Measurements from ENCODE around the gene C16orf46.

C16orf46 gene

DNA sequence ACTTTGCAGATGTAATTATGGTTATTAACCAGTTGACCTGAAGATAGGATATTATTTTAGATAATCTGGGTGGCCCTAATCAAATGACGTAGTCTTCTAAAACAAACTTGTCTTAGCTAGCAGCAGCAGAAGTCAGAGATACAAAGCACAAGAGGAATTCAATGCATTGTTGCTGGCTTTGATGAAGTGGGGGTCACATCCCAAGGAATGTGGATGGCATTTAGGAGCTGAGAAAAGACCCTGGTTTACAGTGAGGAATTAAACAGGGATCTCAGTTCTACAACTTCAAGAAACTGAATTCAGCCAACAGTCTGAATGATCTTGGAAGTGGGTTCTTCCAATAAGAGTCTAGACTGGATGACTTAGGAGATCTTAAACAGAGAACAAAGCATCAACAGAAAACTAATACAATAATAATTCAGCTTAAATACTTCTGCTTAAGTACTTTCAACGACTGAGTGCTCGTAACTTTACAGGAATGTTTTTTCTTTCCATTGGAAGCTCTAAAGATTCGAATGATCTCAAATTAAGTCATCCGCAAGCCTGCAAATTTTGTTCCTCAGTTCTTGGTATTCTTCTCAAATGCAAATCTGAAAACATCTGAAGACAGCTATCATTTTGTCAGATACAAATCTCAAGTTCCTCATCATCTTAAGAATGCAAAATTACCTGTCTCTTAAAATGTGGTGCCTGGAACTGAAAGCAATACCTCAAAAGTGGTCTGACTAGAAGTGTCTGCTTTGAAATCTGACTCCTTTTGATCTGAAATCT lies 3.3 kb downstream of the C16orf46 start:
- Histone ChIP-seq H3K27ac (ENCODE audit: low read depth, low read length) (no peak overlapping the region), H3K36me3 (ENCODE audit: insufficient read depth, low read length) (no peaks in the 10 kb centered on the region), H2AFZ (ENCODE audit: low read length, unreplicated experiment) (no peak overlapping the region), H3K4me3 (ENCODE audit: low read depth, low read length) (no peak overlapping the region), H3K4me1 (ENCODE audit: control insufficient read depth, insufficient read depth, low read length, unreplicated experiment) (peaks cover 10% of the 10 kb centered on the region), H3K79me2 (ENCODE audit: control insufficient read depth, insufficient read depth, low read length, unreplicated experiment) (no peaks in the 10 kb centered on the region), H3K27me3 (ENCODE audit: insufficient read depth, low read length) (no peaks in the 10 kb centered on the region)

DNA sequence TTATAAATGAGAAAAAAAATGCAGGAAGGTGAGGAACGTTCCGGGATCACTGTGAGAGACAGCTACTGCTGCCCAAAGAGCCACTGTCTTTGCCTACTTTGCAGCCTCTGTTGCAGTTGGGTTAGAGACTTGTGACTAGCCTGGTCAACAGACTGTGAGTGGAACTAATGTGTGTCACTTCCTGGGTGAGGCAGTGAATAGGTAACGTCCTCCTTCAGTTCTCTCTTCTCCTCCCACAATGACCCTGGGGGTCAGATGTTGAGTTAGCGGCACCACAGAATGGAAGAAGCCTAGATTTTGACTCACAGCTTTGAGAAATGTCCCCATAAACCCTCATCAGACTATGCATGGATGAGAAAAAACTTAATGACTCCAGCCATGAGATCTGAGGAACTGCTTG lies 5.2 kb downstream of the C16orf46 start:
- Histone ChIP-seq H3K79me2 (ENCODE audit: control insufficient read depth, insufficient read depth, low read length, unreplicated experiment) (no peaks in the 10 kb centered on the region), H3K4me1 (ENCODE audit: control insufficient read depth, insufficient read depth, low read length, unreplicated experiment) (peaks cover 4% of the 10 kb centered on the region), H3K36me3 (ENCODE audit: insufficient read depth, low read length) (no peaks in the 10 kb centered on the region), H3K27ac (ENCODE audit: low read depth, low read length) (no peak overlapping the region), H2AFZ (ENCODE audit: low read length, unreplicated experiment) (peak overlapping the region; percentile 41), H3K4me3 (ENCODE audit: low read depth, low read length) (no peak overlapping the region), H3K27me3 (ENCODE audit: insufficient read depth, low read length) (no peaks in the 10 kb centered on the region)

DNA sequence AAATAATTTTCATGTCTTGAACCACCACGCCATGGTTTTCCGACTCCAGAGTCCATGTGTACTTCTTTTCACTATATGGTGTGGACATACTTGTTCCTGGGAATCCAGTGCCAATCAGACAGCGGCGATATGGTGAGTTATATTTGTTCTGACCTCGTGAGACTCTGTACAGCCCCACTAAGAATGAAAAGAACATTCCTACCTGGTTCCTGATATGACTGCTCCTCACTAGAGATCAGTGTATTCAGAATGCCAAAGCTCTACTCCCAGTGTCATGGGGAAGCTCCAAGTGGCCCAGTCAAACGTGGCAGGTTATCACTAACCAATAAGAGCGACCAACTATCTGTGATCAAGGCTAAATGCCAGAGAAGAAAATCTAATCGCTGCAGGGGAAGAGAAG lies 6.1 kb downstream of the C16orf46 start:
- no peak overlapping the region for H3K27ac ChIP-seq (ENCODE audit: low read depth, low read length)
- H3K79me2 ChIP-seq (ENCODE audit: control insufficient read depth, insufficient read depth, low read length, unreplicated experiment), result no peaks in the 10 kb centered on the region
- H3K4me3 ChIP-seq (ENCODE audit: low read depth, low read length), result no peak overlapping the region
- H3K36me3 ChIP-seq (ENCODE audit: insufficient read depth, low read length), result no peaks in the 10 kb centered on the region
- H3K27me3 ChIP-seq (ENCODE audit: insufficient read depth, low read length), result no peaks in the 10 kb centered on the region
- peaks cover 4% of the 10 kb centered on the region for H3K4me1 ChIP-seq (ENCODE audit: control insufficient read depth, insufficient read depth, low read length, unreplicated experiment)
- no peak overlapping the region for H2AFZ ChIP-seq (ENCODE audit: low read length, unreplicated experiment)

DNA sequence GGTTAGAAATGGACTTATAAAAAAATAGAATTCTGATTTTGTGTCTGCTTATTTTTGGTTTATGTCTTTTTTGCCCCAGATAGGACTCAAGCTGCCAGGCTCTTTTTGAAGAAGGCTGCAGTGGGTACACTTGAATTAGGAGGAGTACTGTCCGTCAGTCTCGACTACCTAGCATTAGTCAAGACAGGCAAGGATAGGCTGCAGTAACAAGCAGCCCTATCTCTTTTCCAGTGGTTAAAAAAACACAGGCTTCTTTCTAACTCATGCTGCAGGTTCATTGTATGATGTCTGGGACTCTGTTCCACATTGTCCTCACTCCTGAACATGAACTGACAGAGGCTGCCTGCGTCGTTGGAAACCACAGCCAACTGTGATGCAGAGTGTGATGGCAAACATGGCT lies 8.0 kb downstream of the C16orf46 start:
- Histone ChIP-seq H2AFZ (ENCODE audit: low read length, unreplicated experiment) (no peak overlapping the region), H3K79me2 (ENCODE audit: control insufficient read depth, insufficient read depth, low read length, unreplicated experiment) (no peaks in the 10 kb centered on the region), H3K36me3 (ENCODE audit: insufficient read depth, low read length) (no peaks in the 10 kb centered on the region), H3K4me3 (ENCODE audit: low read depth, low read length) (no peak overlapping the region), H3K27me3 (ENCODE audit: insufficient read depth, low read length) (no peaks in the 10 kb centered on the region), H3K27ac (ENCODE audit: low read depth, low read length) (no peak overlapping the region), H3K4me1 (ENCODE audit: control insufficient read depth, insufficient read depth, low read length, unreplicated experiment) (peaks cover 4% of the 10 kb centered on the region)

DNA sequence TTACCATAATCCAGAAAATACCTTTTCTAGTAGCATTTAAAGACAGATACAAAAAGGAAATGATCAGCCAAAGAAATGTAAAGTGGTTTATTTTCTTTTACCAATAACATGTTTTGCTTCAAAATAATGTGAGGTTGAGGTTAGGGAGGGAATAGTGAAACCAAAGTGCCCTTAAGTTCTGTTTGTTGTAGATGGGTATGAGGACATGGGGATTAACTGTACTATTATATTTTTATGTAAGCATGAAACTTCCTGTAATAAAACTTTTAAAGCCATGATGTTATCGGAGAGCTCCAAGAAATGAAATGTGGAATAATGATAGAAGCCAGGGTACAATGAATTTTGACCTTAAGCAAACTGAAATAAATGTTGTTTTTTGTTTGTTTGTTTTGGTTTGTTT lies 9.9 kb downstream of the C16orf46 start:
- no peak overlapping the region for H3K27ac ChIP-seq (ENCODE audit: low read depth, low read length)
- no peaks in the 10 kb centered on the region for H3K79me2 ChIP-seq (ENCODE audit: control insufficient read depth, insufficient read depth, low read length, unreplicated experiment)
- H2AFZ ChIP-seq (ENCODE audit: low read length, unreplicated experiment), result no peak overlapping the region
- no peak overlapping the region for H3K4me3 ChIP-seq (ENCODE audit: low read depth, low read length)
- no peaks in the 10 kb centered on the region for H3K36me3 ChIP-seq (ENCODE audit: insufficient read depth, low read length)
- H3K4me1 ChIP-seq (ENCODE audit: control insufficient read depth, insufficient read depth, low read length, unreplicated experiment), result peaks cover 4% of the 10 kb centered on the region
- H3K27me3 ChIP-seq (ENCODE audit: insufficient read depth, low read length), result no peaks in the 10 kb centered on the region

DNA sequence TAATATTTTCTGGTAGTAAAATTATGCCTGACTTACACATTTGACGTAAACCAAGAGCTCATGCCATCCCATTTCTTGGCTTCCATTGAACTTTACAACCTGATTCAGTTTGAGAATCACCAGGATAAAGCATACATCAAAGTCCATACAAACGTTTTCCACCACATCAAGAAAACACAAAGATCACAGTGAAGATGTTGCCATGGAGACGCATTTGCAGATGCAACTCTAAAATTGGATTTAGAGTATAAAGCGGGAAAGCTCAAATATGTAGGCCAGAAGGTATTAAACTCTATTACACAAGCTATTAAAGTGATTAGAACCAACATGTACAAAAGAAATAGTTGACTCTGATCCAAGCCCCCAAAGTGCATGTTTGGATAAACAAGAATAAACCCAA lies 10.4 kb downstream of the C16orf46 start:
- no peak overlapping the region for H3K27ac ChIP-seq (ENCODE audit: low read depth, low read length)
- no peak overlapping the region for H3K4me3 ChIP-seq (ENCODE audit: low read depth, low read length)
- no peaks in the 10 kb centered on the region for H3K27me3 ChIP-seq (ENCODE audit: insufficient read depth, low read length)
- peaks cover 1% of the 10 kb centered on the region for H3K4me1 ChIP-seq (ENCODE audit: control insufficient read depth, insufficient read depth, low read length, unreplicated experiment)
- H3K36me3 ChIP-seq (ENCODE audit: insufficient read depth, low read length), result no peaks in the 10 kb centered on the region
- H3K79me2 ChIP-seq (ENCODE audit: control insufficient read depth, insufficient read depth, low read length, unreplicated experiment), result no peaks in the 10 kb centered on the region
- no peak overlapping the region for H2AFZ ChIP-seq (ENCODE audit: low read length, unreplicated experiment)

DNA sequence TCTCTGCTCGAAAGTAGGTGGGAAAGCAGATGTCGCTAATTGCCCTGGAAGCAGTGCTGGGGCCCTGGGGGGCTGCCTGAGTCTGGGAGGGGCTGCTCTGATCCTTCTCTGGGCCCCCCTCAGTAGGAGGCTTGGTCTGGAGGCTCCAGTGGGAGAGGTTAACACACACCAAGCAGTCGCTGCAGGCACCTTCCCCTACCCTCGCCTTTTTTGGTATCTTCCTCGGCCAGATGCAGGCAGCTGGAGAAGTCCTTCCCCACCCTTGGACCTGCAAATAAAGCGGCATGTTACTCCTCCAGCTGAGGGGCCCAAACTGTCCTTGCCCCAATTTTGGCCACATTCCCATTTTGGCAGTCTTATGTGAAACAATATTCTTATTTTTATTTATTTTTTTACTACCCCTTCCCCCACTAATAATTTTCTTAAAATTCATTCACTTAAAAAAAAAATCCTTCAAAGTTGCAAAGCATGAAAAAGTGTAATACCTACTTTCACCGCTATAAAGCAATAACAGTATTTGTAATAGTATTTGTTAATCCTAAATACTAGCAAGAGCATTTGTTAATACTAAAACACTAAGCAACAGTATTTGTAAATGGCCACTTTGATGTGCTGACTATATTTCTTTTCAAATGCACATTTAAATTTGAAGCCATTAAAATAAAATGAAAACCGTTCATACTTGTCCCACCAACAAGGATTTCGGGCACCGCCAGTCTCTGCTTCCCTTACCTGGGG lies 15.0 kb downstream of the C16orf46 start:
- H3K36me3 ChIP-seq (ENCODE audit: insufficient read depth, low read length), result no peaks in the 10 kb centered on the region
- no peak overlapping the region for H3K27ac ChIP-seq (ENCODE audit: low read depth, low read length)

DNA sequence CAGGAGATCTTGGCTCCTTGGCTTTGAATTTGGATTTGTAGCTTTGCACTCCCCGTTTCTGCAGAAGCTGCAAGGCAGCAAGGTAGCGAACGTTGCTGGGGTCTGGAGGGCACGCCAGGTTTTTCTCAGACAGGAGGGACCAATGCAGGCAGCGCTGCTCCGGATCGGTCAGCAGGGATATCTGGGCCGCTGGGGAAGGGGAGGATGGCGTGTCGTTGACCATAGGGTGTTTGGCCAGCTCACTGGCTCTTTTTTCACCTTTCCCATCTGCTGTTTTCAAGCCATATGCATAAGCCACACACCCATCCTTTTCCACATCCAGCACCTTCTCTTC lies 15.8 kb downstream of the C16orf46 start:
- H3K36me3 ChIP-seq (ENCODE audit: insufficient read depth, low read length), result no peaks in the 10 kb centered on the region

More for the DNA sequence above, 15.0 kb downstream of the C16orf46 start:
- no peaks in the 10 kb centered on the region for H3K27me3 ChIP-seq (ENCODE audit: insufficient read depth, low read length)
- no peaks in the 10 kb centered on the region for H3K79me2 ChIP-seq (ENCODE audit: control insufficient read depth, insufficient read depth, low read length, unreplicated experiment)
- no peak overlapping the region for H2AFZ ChIP-seq (ENCODE audit: low read length, unreplicated experiment)
- H3K4me1 ChIP-seq (ENCODE audit: control insufficient read depth, insufficient read depth, low read length, unreplicated experiment), result no peaks in the 10 kb centered on the region
- no peak overlapping the region for H3K4me3 ChIP-seq (ENCODE audit: low read depth, low read length)

DNA sequence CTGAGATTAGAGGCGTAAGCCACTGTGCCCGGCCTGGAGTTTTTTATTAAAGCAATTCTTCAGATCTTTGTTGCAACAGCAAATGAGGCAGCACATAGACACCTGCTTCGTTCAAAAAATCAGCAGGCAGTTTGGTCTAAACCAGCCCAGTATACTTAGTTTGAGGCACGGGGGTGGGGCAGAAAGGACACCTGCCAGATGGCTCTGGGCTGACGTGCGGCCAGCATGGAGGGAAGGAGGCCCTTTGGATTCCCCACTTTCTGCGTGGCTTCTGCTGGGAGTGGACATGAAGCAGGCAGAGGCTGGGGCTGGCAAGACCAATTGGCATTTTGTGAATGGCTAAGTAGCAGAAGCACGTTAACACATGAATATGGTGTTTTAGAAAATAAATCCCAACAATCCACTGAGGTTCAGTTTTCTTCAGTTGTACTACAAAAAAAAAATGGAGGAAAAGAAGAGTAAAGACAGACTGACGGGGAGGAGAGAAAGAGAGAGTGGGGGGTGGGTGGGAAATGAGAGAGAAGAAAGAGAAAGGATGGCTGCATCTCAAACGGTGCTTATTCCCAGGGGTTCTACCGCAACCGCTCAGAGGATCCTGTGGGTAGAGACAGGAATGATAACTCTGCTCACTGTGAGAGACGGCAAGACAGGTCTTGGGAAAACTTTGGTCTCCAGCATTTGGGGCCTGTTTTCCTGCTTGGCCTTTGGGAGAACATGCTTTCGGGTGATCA lies 16.3 kb downstream of the C16orf46 start:
- H3K27me3 ChIP-seq (ENCODE audit: insufficient read depth, low read length), result no peaks in the 10 kb centered on the region
- no peak overlapping the region for H2AFZ ChIP-seq (ENCODE audit: low read length, unreplicated experiment)
- no peaks in the 10 kb centered on the region for H3K4me1 ChIP-seq (ENCODE audit: control insufficient read depth, insufficient read depth, low read length, unreplicated experiment)
- H3K4me3 ChIP-seq (ENCODE audit: low read depth, low read length), result no peak overlapping the region
- H3K36me3 ChIP-seq (ENCODE audit: insufficient read depth, low read length), result no peaks in the 10 kb centered on the region
- H3K27ac ChIP-seq (ENCODE audit: low read depth, low read length), result no peak overlapping the region
- no peaks in the 10 kb centered on the region for H3K79me2 ChIP-seq (ENCODE audit: control insufficient read depth, insufficient read depth, low read length, unreplicated experiment)

More for the DNA sequence above, 15.8 kb downstream of the C16orf46 start:
- no peak overlapping the region for H2AFZ ChIP-seq (ENCODE audit: low read length, unreplicated experiment)
- H3K4me1 ChIP-seq (ENCODE audit: control insufficient read depth, insufficient read depth, low read length, unreplicated experiment), result no peaks in the 10 kb centered on the region
- H3K27me3 ChIP-seq (ENCODE audit: insufficient read depth, low read length), result no peaks in the 10 kb centered on the region
- no peak overlapping the region for H3K4me3 ChIP-seq (ENCODE audit: low read depth, low read length)
- no peak overlapping the region for H3K27ac ChIP-seq (ENCODE audit: low read depth, low read length)
- no peaks in the 10 kb centered on the region for H3K79me2 ChIP-seq (ENCODE audit: control insufficient read depth, insufficient read depth, low read length, unreplicated experiment)

DNA sequence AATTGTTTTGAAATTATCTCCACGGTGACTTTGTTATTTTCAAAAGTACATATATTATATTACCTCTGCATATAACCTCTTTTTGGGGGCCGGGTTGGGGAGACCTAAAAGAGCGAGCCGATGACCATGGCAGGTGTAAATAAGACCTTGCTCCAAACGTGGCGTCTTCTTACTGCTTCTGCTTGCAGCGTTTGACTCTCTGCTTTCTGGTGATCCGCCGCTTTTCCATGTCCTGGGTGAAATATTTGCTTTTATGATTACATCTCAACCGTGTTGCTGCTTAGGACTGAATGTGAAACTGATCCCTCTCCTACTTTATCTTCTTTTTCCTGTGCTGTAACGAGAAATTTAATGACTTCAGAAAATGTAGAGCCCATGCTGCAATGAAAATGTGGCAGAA lies 23.3 kb downstream of the C16orf46 start:
- Histone ChIP-seq H3K4me1 (ENCODE audit: control insufficient read depth, insufficient read depth, low read length, unreplicated experiment) (no peaks in the 10 kb centered on the region), H3K4me3 (ENCODE audit: low read depth, low read length) (no peak overlapping the region), H3K79me2 (ENCODE audit: control insufficient read depth, insufficient read depth, low read length, unreplicated experiment) (no peaks in the 10 kb centered on the region), H3K36me3 (ENCODE audit: insufficient read depth, low read length) (no peaks in the 10 kb centered on the region), H3K27ac (ENCODE audit: low read depth, low read length) (no peak overlapping the region), H3K27me3 (ENCODE audit: insufficient read depth, low read length) (no peaks in the 10 kb centered on the region), H2AFZ (ENCODE audit: low read length, unreplicated experiment) (no peak overlapping the region)
